HK-2 (cell line): ENCODE measurements around the gene MYLK2.
"Not testable (repeated sequence)": the region's sequence is repeated elsewhere in the genome, so short reads cannot be mapped to it uniquely, and the experiment has no call there.

ENCODE experiments used
- DNase-seq: peaks from one replicate; pipeline ENCODE4 v3.0.0-alpha.2; 2018; ENCODE audit not compliant: unreplicated experiment

The MYLK2 gene

GRCh38 chr20:31819083-31819784, at the start of gene MYLK2:
Gene MYLK2 (plus strand): TSS chr20:31819356. CDS start chr20:31819581, 225 bp downstream.
- DNase-seq: no peak

GRCh38 chr20:31769681-31770080, 49.5 kb upstream of the MYLK2 start:
- DNase-seq: no peak

- DNase-seq: no peak
Observed at GRCh38 chr20:31770243-31770642, 48.9 kb upstream of the MYLK2 start.

- DNase-seq: no peak
Observed at GRCh38 chr20:31774408-31774807, 44.7 kb upstream of the MYLK2 start.

GRCh38 chr20:31780839-31781238, 38.3 kb upstream of the MYLK2 start:
- DNase-seq: no peak

GRCh38 chr20:31781945-31782344, 37.2 kb upstream of the MYLK2 start:
- no peak for DNase-seq

- no peak for DNase-seq
Observed at GRCh38 chr20:31784354-31785044, 34.7 kb upstream of the MYLK2 start.

- no peak for DNase-seq
Observed at GRCh38 chr20:31785089-31785488, 34.1 kb upstream of the MYLK2 start.

GRCh38 chr20:31788578-31788977, 30.6 kb upstream of the MYLK2 start:
- DNase-seq: peak; percentile 29

- no peak for DNase-seq
Observed at GRCh38 chr20:31790401-31790800, 28.8 kb upstream of the MYLK2 start.

GRCh38 chr20:31797364-31797763, 21.8 kb upstream of the MYLK2 start:
- no peak for DNase-seq

- DNase-seq: no peak
Observed at GRCh38 chr20:31801508-31801907, 17.6 kb upstream of the MYLK2 start.

- DNase-seq: no peak
Observed at GRCh38 chr20:31803552-31804291, 15.4 kb upstream of the MYLK2 start.

GRCh38 chr20:31806564-31807355, 12.4 kb upstream of the MYLK2 start:
- no peak for DNase-seq

- no peak for DNase-seq
Observed at GRCh38 chr20:31808481-31808880, 10.7 kb upstream of the MYLK2 start.

GRCh38 chr20:31809661-31810060, 9.5 kb upstream of the MYLK2 start:
- no peak for DNase-seq

GRCh38 chr20:31811198-31811597, 8.0 kb upstream of the MYLK2 start:
- DNase-seq: no peak

GRCh38 chr20:31811796-31812728, 7.1 kb upstream of the MYLK2 start:
- no peak for DNase-seq

GRCh38 chr20:31813611-31814010, 5.5 kb upstream of the MYLK2 start:
- DNase-seq: no peak

- DNase-seq: not testable (repeated sequence)
Observed at GRCh38 chr20:31814142-31814541, 5.0 kb upstream of the MYLK2 start.
